HG03565 (cell line): ENCODE results near the gene AMBP.
A peak's percentile ranks its signal among the peaks of the same experiment; 100 is the strongest.
"Not testable (repeated sequence)": the region's sequence is repeated elsewhere in the genome, so short reads cannot be mapped to it uniquely, and the experiment has no call there.

Experiments used
- ATAC-seq: cut with Tn5 transposase; IDR thresholded peaks from one replicate; pipeline ENCODE4 v1.9.1; 2021; ENCODE audit warnings: mild to moderate bottlenecking, moderate library complexity; ENCODE audit not compliant: unreplicated experiment

The AMBP gene

DNA sequence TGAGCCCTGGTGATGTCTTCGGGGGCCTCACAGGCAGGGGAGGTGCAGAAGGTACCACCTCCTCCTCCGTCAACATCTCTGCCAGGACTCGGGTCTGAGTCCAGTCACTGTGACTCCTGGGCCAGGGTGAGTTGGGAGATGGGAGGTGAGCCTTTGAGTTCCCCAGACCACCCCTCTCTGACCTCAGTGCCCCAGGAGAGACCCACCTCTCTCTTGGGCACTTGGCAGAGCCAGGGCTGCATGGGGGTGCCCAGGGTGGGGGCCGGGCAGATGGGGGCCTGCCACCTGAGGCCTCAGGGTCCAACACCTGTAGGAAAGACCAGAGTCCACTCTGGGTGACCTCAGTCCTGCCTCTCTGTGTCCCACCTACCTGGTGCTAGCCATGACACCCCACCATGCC is 14.2 kb upstream of the AMBP start:
- no peak for ATAC-seq

DNA sequence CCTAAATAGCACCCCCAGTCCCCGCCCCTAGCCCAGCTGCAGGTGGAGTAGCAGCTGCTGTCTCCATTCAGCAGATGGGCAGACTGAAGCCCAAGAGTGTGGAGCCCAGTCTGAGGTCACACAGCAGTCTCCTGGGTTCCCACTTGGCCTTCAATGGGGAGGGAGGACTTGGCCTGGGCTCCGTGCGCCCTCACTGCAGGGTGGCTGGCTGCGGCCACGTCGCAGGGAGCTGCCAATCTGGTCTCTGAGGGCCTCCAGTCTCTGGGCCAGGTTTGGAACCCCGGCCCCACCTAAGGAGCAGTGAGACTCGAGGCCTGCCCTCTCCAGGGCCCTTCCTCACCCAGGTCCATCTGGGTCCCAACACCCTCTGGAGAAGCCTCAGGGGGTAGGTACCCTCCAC is 13.6 kb upstream of the AMBP start:
- no peak for ATAC-seq

- no peak for ATAC-seq
Measured at GRCh38 chr9:114090798-114091197, 12.7 kb upstream of the AMBP start.

DNA sequence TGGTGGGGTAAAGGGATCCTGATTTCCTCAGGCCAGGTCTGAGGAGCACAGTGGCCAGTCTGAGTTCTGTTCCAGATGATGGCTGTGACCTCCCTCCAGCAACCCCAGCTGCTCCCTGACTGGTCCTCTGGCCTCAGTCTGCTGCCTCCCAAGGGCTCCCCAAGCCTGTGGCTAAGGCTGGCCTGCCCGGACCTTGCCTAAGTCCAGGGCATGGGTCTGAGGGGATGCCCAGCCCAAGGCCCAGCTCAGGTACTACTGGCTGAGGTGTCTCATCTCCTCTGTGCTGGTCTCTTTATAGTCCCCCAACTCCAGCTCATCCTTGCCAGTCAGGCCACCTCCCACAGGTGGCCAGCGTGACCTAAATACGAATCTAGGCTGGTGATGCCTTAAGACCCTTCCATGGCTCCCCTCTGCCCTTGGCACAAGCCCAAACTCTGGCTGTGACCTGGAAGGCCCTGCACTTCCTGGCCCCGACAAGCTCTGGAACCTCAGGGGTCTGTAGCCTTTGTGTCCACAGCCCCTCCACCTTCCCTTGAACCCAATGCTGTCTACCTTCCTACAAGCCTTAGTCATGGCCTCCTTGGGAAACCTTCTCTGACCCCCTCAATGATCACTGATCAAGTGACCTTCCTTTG is 11.2 kb upstream of the AMBP start:
- no peak for ATAC-seq

- no peak for ATAC-seq
Measured at GRCh38 chr9:114088571-114089170, 10.6 kb upstream of the AMBP start.

- no peak for ATAC-seq
Measured at GRCh38 chr9:114087721-114088120, 9.6 kb upstream of the AMBP start.

GRCh38 chr9:114086607-114087006 is 8.5 kb upstream of the AMBP start:
- no peak for ATAC-seq

- no peak for ATAC-seq
Measured at GRCh38 chr9:114086009-114086408, 7.9 kb upstream of the AMBP start.

DNA sequence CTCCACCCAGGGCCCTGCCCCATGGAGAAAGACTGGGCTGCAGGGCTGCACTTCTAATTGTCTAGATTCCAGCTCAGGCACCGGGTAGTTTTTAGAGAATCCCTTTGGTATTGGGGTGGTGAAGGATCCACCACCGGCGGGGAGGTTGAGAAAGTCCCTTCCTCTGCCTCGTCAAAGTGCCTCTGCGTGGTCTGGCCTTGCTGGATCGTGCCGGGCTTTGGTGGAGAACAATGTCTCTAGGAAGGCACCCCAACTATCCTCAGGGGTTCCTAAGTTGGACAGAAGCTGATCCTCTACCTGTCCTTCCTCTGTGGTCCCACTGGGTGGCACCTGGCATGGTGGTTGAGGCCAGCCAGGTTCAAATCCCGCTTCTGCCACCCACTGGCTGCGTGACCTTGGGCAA is 7.3 kb upstream of the AMBP start:
- ATAC-seq = no peak

DNA sequence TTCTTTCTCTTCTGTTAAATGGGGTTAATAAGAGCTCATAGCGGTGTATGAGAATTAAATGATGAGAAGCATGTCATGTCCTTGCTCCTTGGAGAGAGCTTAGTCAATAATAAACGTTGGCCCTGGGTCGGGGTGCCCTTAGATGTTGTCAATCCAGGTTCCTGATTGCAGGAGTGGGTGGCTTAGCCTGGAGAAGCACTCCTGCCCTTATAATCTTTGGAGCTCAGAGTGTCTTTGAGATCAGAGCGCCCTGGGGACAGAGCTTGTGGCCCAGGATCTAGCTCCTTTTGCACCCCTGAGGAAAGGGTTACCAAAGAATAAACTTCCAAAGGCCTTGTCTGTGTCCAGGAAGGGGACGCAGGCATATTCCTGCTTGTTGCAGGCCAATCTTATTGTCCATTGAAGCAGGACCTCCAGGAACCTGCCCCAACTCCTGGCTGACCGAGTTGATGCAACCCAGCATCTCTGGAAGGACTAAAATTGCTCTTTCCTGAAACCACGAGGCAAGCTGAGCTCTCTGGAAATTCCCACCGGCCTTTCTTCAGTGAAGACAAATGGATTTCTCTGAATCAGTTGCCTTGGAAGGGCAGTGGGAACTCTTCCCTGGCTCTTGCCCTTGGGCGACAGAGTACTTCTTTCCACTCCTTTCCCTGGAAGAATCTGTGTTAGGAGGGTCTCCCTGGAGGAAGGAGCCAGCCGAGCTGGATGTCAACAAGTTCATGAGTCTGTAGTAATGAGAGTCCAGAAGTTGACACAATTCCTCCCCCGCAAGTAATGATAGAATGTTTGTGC is 6.4 kb upstream of the AMBP start:
- no peak for ATAC-seq

GRCh38 chr9:114083666-114084065 is 5.6 kb upstream of the AMBP start:
- ATAC-seq = no peak

DNA sequence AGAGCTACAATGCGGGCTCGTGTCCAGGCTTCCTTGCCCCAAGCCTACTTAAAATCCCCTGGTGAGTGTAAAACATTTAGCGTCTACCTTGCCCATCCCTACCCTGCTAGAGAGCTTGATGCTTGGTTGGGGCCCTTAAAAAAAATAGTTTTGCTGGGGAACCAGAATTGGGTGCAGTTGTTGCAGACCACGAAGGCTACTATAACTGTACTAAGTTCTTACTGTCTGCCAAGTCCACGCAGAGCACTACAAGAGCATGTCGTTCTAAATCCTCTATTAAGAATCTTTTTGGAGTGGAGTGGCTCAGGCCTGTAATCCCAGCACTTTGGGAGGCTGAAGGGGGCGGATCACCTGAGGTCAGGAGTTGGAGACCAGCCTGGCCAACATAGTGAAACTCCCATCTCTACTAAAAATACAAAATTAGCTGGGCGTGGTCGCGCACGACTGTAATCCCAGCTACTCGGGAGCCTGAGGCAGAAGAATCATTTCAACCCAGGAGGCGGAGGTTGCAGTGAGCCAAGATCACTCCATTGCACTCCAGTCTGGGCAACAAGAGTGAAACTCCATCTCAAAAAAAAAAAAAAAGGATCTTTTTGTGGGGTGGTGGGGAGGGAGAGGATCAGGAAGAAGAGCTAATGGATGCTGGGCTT is 4.8 kb upstream of the AMBP start:
- ATAC-seq = not testable (repeated sequence)

GRCh38 chr9:114082017-114082762 is 4.1 kb upstream of the AMBP start:
- ATAC-seq = peak; percentile 74

DNA sequence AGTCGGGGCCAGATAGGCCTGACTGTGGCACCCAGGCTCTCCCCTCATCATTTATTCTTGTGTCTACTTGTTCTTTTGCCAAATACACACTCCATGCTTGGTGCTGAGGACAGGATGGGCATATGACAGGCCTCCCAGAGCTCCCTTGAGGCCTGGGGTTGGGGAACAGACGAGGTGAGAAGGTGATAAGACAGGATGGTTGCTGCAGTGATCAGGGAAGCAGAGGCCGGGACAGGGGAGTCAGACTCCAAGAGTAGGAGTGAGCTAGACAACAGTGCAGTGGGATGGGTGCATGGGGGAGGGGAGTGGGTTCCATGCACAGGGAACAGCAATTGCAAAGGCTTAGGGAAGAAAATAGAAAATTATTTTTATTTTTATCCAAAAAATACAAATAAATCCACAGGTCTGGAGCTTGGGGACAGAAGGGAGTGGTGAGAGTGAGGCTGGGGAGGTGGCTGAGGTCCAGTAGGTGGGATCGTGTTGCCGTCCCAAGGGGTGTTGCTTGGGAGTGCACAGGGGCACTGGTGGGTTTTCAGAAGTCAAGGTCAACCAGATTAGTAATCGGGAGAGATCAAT is 3.4 kb upstream of the AMBP start:
- no peak for ATAC-seq

DNA sequence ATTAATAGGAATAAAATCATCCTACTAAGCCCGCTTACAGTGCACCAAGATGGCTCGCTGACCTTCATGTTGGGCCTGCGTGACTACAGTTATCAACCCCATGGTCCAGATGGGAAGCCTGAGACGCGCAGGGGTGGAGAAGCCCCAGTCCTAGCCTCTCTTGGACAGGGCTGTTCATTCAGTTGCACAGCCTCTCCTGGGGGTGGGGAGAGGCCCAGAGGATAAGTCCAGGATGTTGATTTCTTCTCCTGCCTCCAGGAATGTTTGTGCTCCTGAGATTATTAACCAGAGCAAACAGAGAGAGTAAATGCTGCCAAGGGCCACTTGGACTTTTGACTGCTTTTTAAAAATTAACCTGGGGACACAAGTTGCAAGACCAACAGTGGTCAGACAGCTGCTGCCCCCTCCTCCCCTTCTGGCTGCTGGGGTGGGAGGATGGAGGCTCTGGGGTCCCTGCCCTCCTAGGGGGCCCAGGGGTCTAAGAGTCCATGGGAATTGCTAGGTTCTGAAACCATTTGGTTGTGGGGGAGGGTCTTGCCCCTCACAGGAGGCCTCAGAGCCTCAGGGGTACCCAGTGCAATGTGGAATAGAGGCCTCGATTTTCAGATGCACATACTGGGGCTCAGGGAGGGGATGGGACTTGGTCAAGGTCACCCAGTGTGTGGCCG is 2.8 kb upstream of the AMBP start:
- no peak for ATAC-seq

- ATAC-seq = no peak
Measured at GRCh38 chr9:114080195-114080772, 2.2 kb upstream of the AMBP start.

- ATAC-seq = no peak
Measured at GRCh38 chr9:114078781-114079156, 669 bp upstream of the AMBP start.

DNA sequence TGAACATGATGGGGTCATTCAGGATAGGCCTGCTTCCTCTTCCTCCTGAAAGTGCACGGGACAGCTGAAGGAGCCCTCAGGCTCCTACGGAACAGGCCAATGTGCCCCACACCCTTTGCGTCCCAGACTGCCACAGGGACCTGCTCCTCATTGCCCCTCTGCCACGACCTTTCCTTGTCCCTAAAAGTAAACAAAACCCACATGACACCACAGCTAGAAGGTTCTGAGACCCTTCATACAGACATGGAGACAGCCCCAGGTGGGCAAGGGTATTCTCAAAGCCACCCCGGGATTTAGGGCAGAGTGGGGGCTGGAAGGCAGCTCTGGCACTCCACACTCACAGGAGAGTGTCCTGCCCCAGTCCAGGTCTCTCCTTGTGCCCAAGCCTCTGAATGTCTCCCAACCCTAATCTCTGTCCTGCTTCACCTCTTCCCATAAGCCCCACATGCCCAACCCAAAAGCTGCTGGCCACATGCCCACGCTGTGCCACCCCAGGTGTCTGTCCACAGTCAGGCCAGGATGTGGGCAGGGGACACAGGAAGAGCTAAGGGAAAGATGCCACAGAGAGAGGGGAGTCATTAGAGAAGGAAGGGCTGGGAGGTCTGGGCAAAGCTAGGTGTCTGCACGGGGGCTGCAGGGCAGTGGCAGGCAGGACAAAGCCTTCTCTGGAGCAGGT is 800 bp downstream of the AMBP start:
- no peak for ATAC-seq
